Activated CD4-positive, alpha-beta T cell treated with anti-CD3 and anti-CD28 coated beads for 24 hours (primary cell): ENCODE results near the gene PRDX1.

Experiments used
- DNase-seq, 2 donors: peaks; one replicate each; pipeline ENCODE4 v3.0.0-alpha.2; 2020; ENCODE audit warnings: low read depth in 2 of 2

The PRDX1 gene

DNA sequence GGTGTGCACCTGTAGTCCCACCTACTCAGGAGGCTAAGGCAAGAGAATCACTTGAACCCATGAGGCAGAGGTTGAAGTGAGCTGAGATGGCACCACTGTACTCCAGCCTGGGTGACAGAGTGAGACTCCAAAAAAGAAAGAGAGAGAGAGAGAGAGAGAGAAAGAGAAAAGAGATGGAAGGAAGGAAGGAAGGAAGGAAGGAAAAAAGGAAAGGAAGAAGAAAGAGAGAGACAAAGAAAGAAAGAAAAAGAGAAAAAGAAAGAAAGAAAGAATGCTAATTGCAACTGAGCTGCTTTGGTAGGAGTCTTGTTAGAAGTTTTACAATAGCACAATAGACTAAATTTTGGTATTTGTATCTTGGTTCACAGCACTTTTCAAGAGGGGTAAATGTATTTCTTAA lies 56.4 kb downstream of the PRDX1 start:
- no peak for DNase-seq
